CD14-positive monocyte (primary cell): ENCODE data around the gene MYADML2. TPM values are rescaled to one million over a fixed set of nuclear protein-coding genes. Genes with fewer than 3 reads are reported as not detected.

Experiments used
- DNase-seq, 3 donors: peaks; one replicate each; pipeline ENCODE4 v3.0.0-alpha.2; 2011 to 2022
- H2AFZ ChIP-seq: 2 replicates; pipeline ENCODE4 v1.6.0; 2012; ENCODE audit warnings: mild to moderate bottlenecking, low read depth, low read length, inconsistent platforms; ENCODE audit not compliant: insufficient read depth, poor library complexity, severe bottlenecking
- H3K27ac ChIP-seq, 2 donors: 1 replicate in 1 of 2; 2 replicates in 1 of 2; pipeline ENCODE4 v1.5.1; 2012 to 2013; ENCODE audit warnings: low read length in 2 of 2, control low read depth in 1 of 2, inconsistent platforms in 1 of 2, low read depth in 1 of 2, mild to moderate bottlenecking in 1 of 2
- H3K27me3 ChIP-seq, 2 donors: one replicate each; pipeline versions ENCODE4 v1.6.0 to v1.6.1; 2011 to 2013; ENCODE audit warnings: low read length in 2 of 2; ENCODE audit not compliant: control insufficient read depth in 2 of 2, insufficient read depth in 2 of 2
- H3K36me3 ChIP-seq, 2 donors: replicated peaks in 1 of 2; 1 replicate in 1 of 2; 2 replicates in 1 of 2; pipeline versions ENCODE4 v1.5.1 to v1.6.1; 2012 to 2013; ENCODE audit warnings: low read length in 2 of 2, control low read depth in 1 of 2, inconsistent platforms in 1 of 2, mild to moderate bottlenecking in 1 of 2; ENCODE audit not compliant: insufficient read depth in 2 of 2, control insufficient read depth in 1 of 2
- H3K4me1 ChIP-seq, 2 donors: 1 replicate in 1 of 2; 2 replicates in 1 of 2; pipeline versions ENCODE4 v1.5.1 to v1.6.1; 2012 to 2013; ENCODE audit warnings: low read length in 2 of 2, control low read depth in 1 of 2, inconsistent platforms in 1 of 2, mild to moderate bottlenecking in 1 of 2, moderate library complexity in 1 of 2; ENCODE audit not compliant: insufficient read depth in 2 of 2, control insufficient read depth in 1 of 2
- H3K4me2 ChIP-seq: replicated peaks from 2 replicates; pipeline ENCODE3; 2012; ENCODE audit warnings: low read length, moderate library complexity, mild to moderate bottlenecking; ENCODE audit not compliant: poor library complexity, severe bottlenecking; ENCODE audit errors: extremely low read depth
- H3K4me3 ChIP-seq, 3 experiments: fragments of 200-600 bp in 1 of 3; sonication (generic) in 1 of 3; replicated peaks in 1 of 3; 1 replicate in 2 of 3; 2 replicates in 1 of 3; pipeline ENCODE4 v1.5.1; 2011 to 2013; ENCODE audit warnings: low read length in 3 of 3, mild to moderate bottlenecking in 3 of 3, control low read depth in 2 of 3, low read depth in 2 of 3, inconsistent platforms in 1 of 3, moderate library complexity in 1 of 3
- H3K79me2 ChIP-seq: 2 replicates; pipeline ENCODE4 v1.6.0; 2012; ENCODE audit warnings: mild to moderate bottlenecking, control low read depth, inconsistent platforms, low read length, moderate library complexity; ENCODE audit not compliant: insufficient read depth
- H3K9ac ChIP-seq: 2 replicates; pipeline ENCODE4 v1.6.0; 2017; ENCODE audit warnings: low read length, mild to moderate bottlenecking; ENCODE audit not compliant: insufficient read depth, poor library complexity, severe bottlenecking
- H3K9me3 ChIP-seq, 2 donors: replicated peaks in 1 of 2; 1 replicate in 1 of 2; 2 replicates in 1 of 2; pipeline versions ENCODE4 v1.5.1 to v1.6.1; 2012 to 2013; ENCODE audit warnings: low read length in 2 of 2, control low read depth in 1 of 2; ENCODE audit not compliant: control insufficient read depth in 1 of 2, insufficient read depth in 1 of 2
- H4K20me1 ChIP-seq: 2 replicates; pipeline ENCODE4 v1.6.0; 2012; ENCODE audit warnings: mild to moderate bottlenecking, low read length, control low read depth, moderate library complexity; ENCODE audit not compliant: insufficient read depth
- H3K27ac Mint-ChIP-seq, 7 donors: one replicate each; pipeline ENCODE4 v1.8.0; 2020; ENCODE audit warnings: mild to moderate bottlenecking in 7 of 7, mixed read lengths in 7 of 7, moderate library complexity in 6 of 7, inconsistent platforms in 2 of 7
- H3K27me3 Mint-ChIP-seq, 3 donors: one replicate each; pipeline ENCODE4 v1.8.0; 2021 to 2022; ENCODE audit warnings: low read depth in 3 of 3, mild to moderate bottlenecking in 3 of 3, mixed read lengths in 3 of 3, moderate library complexity in 3 of 3, inconsistent platforms in 1 of 3
- H3K36me3 Mint-ChIP-seq, 2 donors: one replicate each; pipeline ENCODE4 v1.8.0; 2020; ENCODE audit warnings: mixed read lengths in 2 of 2, inconsistent platforms in 1 of 2, mild to moderate bottlenecking in 1 of 2
- H3K4me1 Mint-ChIP-seq: one replicate; pipeline ENCODE4 v1.8.0; 2020; ENCODE audit warnings: mild to moderate bottlenecking, mixed read lengths
- H3K4me3 Mint-ChIP-seq, 2 donors: one replicate each; pipeline ENCODE4 v1.8.0; 2020; ENCODE audit warnings: mild to moderate bottlenecking in 2 of 2, mixed read lengths in 2 of 2, moderate library complexity in 1 of 2
- H3K9me3 Mint-ChIP-seq, 7 donors: one replicate each; pipeline ENCODE4 v1.8.0; 2020 to 2022; ENCODE audit warnings: mixed read lengths in 7 of 7, mild to moderate bottlenecking in 6 of 7, moderate library complexity in 6 of 7, inconsistent platforms in 2 of 7
- WGBS: methylation state at CpG from one replicate; pipeline ENCODE4 v1.1.5; 2013; ENCODE audit warnings: missing lambda C conversion rate; ENCODE audit not compliant: insufficient coverage; 5-methylcytosine and 5-hydroxymethylcytosine counted together
- intact Hi-C, 2 donors: fragments of 100-400 bp; cut with micrococcal nuclease; formaldehyde crosslinking; loops; one replicate each; pipeline versions ENCODE4 v1.15.0 to v1.15.1; 2023
- polyA plus RNA-seq, 3 donors: library from polyadenylated mRNA; depleted of rRNA in 1 of 3; unstranded in 2 of 3; stranded (reverse) in 1 of 3; fragments of 300-500 nt in 2 of 3; fragments of >200 nt in 1 of 3; fragmentation: Illumina TruSeq in 2 of 3; gene quantifications; 1 replicate in 2 of 3; 2 replicates in 1 of 3; pipeline ENCODE4 v1.2.3, GENCODE V29; 2012 to 2021
- TF ChIP-seq, protein P1 (sequence below): fragments of 200-600 bp; IDR thresholded peaks from one replicate; pipeline ENCODE4 v1.8.0; 2022; ENCODE audit warnings: antibody characterized with exemption, mild to moderate bottlenecking

Gene MYADML2
- polyA plus RNA-seq, 3 donors: not detected

DNA sequence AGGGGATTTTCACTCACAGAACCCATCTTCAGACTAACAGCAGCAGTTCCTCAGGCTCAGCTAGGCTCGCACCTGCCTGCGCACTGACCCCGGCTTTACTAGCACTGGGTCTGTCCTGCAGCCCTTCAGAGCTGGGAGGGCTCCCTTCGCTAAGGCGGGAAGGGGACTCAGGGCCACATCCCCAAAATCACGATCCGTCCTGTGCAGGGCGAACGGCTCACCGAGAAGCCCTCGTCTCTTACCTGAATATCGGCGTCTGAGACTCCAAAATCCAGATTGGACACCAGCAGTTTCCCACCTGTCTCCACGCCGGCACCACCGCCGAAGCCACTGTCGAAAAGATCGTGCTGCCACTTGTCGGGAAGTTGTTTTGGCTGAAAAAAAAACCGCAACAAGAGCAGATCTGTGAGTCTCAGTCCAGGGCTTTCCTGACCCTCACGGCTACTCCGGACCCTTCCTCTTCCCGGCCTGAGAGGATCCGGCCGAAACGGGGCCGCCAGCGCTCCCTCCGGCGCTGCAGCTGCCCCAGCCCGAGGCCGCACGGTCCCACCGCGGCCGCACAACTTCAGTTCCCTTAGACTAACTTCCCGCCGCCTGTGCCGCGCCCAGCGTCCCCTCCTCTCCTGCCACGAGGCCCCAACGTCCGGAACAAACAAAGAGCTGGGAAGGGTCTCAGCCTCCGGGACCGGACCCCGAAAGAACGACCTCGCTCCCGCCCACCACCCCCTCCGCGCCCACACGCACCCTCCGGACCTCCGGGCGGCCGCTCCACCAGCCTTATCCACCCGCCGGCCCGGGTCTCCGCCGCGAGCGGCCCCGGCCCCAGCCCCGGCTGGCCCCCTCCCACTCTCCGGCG is 56.4 kb downstream of the MYADML2 start:
- Histone ChIP-seq H3K9ac (peak overlapping the region; percentile 92), H3K27me3 (no peaks in the 10 kb centered on the region), H3K4me3 (peak overlapping the region; percentile 52 to 90 (median 75)), H3K36me3 (peaks cover 48 to 65% of the 10 kb centered on the region in 2 donors), H3K79me2 (peaks cover 71% of the 10 kb centered on the region), H2AFZ (no peak overlapping the region), H3K4me1 (peaks cover 16 to 25% of the 10 kb centered on the region in 2 donors), H3K4me2 (peak overlapping the region; percentile 88), H3K9me3 (no peaks in the 10 kb centered on the region), H4K20me1 (peaks cover 30% of the 10 kb centered on the region), H3K27ac (peak overlapping the region; percentile 55 to 82)
- Mint-ChIP-seq H3K36me3 (peaks cover 50 to 67% of the 10 kb centered on the region in 2 donors), H3K4me3 (peak overlapping the region; percentile 89 to 90), H3K9me3 (peaks cover 0 to 2% (median 0%) of the 10 kb centered on the region in 7 donors), H3K4me1 (peaks cover 15% of the 10 kb centered on the region), H3K27me3 (peaks cover 0 to 2% (median 0%) of the 10 kb centered on the region in 3 donors), H3K27ac (peak overlapping the region; percentile 85 to 98 (median 93))
- peak in 1 of 3 donors; percentile 38 for DNase-seq
- TF ChIP-seq, protein P1, sequence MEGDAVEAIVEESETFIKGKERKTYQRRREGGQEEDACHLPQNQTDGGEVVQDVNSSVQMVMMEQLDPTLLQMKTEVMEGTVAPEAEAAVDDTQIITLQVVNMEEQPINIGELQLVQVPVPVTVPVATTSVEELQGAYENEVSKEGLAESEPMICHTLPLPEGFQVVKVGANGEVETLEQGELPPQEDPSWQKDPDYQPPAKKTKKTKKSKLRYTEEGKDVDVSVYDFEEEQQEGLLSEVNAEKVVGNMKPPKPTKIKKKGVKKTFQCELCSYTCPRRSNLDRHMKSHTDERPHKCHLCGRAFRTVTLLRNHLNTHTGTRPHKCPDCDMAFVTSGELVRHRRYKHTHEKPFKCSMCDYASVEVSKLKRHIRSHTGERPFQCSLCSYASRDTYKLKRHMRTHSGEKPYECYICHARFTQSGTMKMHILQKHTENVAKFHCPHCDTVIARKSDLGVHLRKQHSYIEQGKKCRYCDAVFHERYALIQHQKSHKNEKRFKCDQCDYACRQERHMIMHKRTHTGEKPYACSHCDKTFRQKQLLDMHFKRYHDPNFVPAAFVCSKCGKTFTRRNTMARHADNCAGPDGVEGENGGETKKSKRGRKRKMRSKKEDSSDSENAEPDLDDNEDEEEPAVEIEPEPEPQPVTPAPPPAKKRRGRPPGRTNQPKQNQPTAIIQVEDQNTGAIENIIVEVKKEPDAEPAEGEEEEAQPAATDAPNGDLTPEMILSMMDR: no peak
- 12% methylated on average over 58 of the region's 69 CpGs for WGBS
- intact Hi-C loops: no loop called here

Other genes starting within 250 kb of the MYADML2 start
- gene MRPL12, start 243.9 kb downstream of the MYADML2 start, polyA plus RNA-seq: 10 to 100 TPM; 21.2 to 57.0 (median 38.3) TPM
- 1 to 10 TPM; 1.8 to 2.3 (median 1.9) TPM for gene SLC25A10, start 234.9 kb downstream of the MYADML2 start, polyA plus RNA-seq
- gene GCGR, start 143.1 kb downstream of the MYADML2 start, polyA plus RNA-seq: not detected
- 10 to 100 TPM; 48.4 to 63.0 (median 48.5) TPM for gene MCRIP1, start 113.9 kb downstream of the MYADML2 start, polyA plus RNA-seq
- 1 to 10 TPM in 1 of 3 donors, under 1 TPM in 2; 0.22 to 1.5 (median 0.33) TPM for gene PPP1R27, start 112.2 kb downstream of the MYADML2 start, polyA plus RNA-seq
- gene P4HB, start 86.7 kb downstream of the MYADML2 start, polyA plus RNA-seq: 100 to 1,000 TPM; 108 to 297 (median 291) TPM
- 100 to 1,000 TPM in 1 of 3 donors, 10 to 100 TPM in 2; 86.3 to 477 (median 97.2) TPM for gene ARHGDIA, start 75.9 kb downstream of the MYADML2 start, polyA plus RNA-seq
- 10 to 100 TPM; 20.2 to 98.1 (median 57.3) TPM for gene ALYREF, start 55.6 kb downstream of the MYADML2 start, polyA plus RNA-seq
- gene ANAPC11, start 55.5 kb downstream of the MYADML2 start, polyA plus RNA-seq: 100 to 1,000 TPM; 184 to 512 (median 397) TPM
- under 1 TPM in 2 of 3 donors, not detected in 1; 0.08 to 0.16 TPM for gene NPB, start 45.0 kb downstream of the MYADML2 start, polyA plus RNA-seq
- 10 to 100 TPM; 10.7 to 14.5 (median 11.0) TPM for gene PCYT2, start 35.8 kb downstream of the MYADML2 start, polyA plus RNA-seq
- gene SIRT7, start 29.1 kb downstream of the MYADML2 start, polyA plus RNA-seq: 10 to 100 TPM; 22.5 to 73.5 (median 23.7) TPM
- gene MAFG, start 19.5 kb downstream of the MYADML2 start, polyA plus RNA-seq: 10 to 100 TPM in 1 of 3 donors, 1 to 10 TPM in 2; 7.4 to 66.0 (median 7.6) TPM
- under 1 TPM in 1 of 3 donors, not detected in 2; 0.07 TPM for gene PYCR1, start 9.9 kb downstream of the MYADML2 start, polyA plus RNA-seq
- not detected for gene NOTUM, start 14.0 kb upstream of the MYADML2 start, polyA plus RNA-seq
- 10 to 100 TPM; 25.5 to 31.9 (median 25.6) TPM for gene ASPSCR1, start 30.4 kb upstream of the MYADML2 start, polyA plus RNA-seq
- 10 to 100 TPM; 47.7 to 57.0 (median 55.9) TPM for gene CENPX, start 75.6 kb upstream of the MYADML2 start, polyA plus RNA-seq
- gene LRRC45, start 76.1 kb upstream of the MYADML2 start, polyA plus RNA-seq: 10 to 100 TPM in 1 of 3 donors, 1 to 10 TPM in 2; 2.6 to 12.2 (median 3.4) TPM
- gene RAC3, start 84.4 kb upstream of the MYADML2 start, polyA plus RNA-seq: 1 to 10 TPM in 1 of 3 donors, not detected in 2; 1.8 TPM
- gene DCXR, start 90.5 kb upstream of the MYADML2 start, polyA plus RNA-seq: 10 to 100 TPM; 88.8 to 93.1 (median 90.3) TPM
- gene RFNG, start 104.6 kb upstream of the MYADML2 start, polyA plus RNA-seq: 10 to 100 TPM in 1 of 3 donors, 1 to 10 TPM in 2; 1.5 to 32.4 (median 4.1) TPM
- gene GPS1, start 104.7 kb upstream of the MYADML2 start, polyA plus RNA-seq: 100 to 1,000 TPM; 101 to 130 (median 110) TPM
- gene DUS1L, start 118.6 kb upstream of the MYADML2 start, polyA plus RNA-seq: 100 to 1,000 TPM in 1 of 3 donors, 10 to 100 TPM in 2; 23.9 to 175 (median 47.6) TPM
- 1 to 10 TPM in 1 of 3 donors, under 1 TPM in 2; 0.08 to 8.4 (median 0.13) TPM for gene FASN, start 151.0 kb upstream of the MYADML2 start, polyA plus RNA-seq